Activated CD4-positive, alpha-beta T cell treated with anti-CD3 and anti-CD28 coated beads for 48 hours (primary cell): ENCODE measurements around the gene C5orf58.
"Not testable (repeated sequence)": the region's sequence is repeated elsewhere in the genome, so short reads cannot be mapped to it uniquely, and the experiment has no call there.

Experiments used
- DNase-seq: peaks from one replicate; pipeline ENCODE4 v3.0.0-alpha.2; 2020

The C5orf58 gene

DNA sequence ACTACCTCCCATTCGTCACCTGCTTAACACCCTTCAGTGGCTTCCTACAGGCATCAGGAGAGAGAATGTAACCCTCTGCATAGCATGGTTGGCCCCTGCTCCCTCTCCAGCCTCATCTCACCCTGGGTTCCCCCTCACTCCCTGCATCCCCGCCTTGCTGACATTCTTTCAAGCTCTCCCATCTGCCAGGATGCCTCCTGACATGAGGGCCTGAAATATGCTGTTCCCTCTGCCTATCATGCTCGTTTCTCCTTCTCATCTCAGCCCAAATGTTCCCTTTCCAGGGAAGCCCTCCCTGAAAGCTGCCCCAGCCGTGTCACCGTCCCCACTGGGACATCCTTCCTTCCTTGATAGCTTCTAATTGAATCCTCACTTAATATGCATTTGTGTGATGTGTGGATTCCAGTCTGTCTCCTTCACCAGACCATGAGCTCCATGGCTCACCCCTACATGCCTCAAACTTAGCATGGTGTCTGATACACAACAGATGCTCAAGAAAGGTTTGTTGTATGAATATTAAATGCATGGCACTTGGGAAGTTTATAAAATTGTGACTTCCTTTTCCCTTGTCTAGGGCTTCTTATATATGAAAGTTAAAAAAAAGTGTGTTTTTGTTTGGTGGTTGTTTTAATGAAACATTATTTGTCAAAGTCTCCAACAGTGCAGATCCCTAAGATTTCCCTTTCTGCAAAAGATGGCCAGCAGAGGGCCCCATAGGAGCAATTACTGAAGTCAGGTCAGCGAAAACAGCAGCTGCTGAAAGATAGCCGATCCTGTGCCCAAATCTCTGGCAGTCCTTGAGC lies 7.3 kb upstream of the C5orf58 start:
- DNase-seq: peak; percentile 86

DNA sequence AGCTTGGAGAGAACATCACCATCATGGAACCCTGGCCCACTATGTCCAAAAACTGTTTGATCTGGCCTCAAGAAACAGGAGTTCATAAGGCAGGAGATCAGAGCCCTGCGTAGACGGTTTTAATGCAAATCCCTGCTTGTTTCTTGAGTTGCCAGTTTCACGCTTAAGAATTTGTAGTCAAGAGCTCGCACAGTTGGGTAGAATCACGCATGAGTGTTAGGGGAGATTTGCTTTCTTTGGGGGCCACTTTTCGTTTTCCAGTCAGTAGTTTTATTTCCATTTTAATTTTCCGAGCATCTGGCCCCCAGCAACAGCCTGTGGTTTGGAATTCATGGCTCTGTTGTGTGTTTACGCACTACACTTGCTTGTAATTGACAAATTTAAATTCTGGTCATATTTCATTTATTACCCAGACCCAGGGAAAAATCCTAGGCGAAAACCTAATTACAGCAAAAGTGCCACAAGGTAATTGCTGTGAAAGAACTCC lies 6.6 kb upstream of the C5orf58 start:
- DNase-seq: no peak

GRCh38 chr5:170226661-170227060 lies 6.1 kb upstream of the C5orf58 start:
- no peak for DNase-seq

DNA sequence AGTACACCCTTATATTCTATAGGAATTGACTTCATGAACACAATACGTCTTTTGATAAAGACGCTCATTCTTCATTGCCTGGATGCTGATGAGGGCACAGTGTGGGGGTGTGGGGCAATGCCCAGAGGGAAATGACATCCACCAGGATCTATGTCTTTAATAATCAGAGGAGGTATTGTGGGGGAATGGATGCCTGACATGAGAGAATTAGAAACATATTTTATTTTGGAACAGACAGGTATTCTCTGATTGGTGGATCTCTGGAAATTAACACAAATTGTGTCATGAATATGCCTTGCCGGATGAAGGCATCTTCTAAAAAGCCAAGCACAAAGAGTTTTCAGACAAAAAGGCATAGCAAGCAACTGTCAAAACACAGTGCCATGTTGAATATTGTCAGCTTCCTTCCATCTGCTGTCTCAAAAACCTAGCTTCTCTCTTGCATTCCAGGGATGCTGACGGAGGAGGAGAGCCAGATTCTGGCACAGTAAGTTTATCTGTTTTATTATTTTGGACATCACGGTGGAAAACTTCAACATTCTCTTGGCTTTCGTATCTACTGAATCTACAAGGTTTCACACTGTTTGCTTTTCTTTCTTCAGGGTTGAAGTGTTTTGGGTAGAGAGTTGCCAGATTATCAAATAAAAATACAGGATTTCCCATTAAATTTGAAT lies 3.9 kb upstream of the C5orf58 start:
- no peak for DNase-seq

DNA sequence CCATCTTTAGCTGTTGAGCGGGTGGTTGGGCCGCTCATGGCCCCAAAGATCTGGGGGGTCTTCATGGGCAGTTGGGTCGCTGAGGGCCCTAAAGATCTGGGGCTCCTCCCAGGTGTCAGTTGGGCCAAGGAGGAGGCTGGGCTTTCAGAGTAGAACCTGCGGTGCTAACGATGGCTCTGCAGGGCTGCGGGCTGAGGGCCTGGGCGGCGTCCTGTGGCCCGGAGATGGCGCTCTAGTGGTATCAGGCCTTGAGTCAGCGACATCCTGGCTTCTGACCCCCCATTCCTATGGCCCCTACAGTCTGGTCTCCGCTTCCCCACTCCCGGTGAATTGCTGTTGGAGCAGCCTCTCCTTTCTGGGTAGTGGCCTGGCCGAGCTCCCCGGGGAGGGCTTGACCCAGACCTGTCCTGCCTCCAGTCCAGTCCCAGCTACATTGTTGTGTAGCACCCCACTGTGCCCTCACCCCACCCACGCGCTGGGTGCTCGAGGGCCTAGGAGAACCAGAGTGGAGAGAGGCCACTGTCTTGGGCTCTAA lies 640 bp downstream of the C5orf58 start:
- DNase-seq: no peak

GRCh38 chr5:170235876-170236864 lies 3.4 kb downstream of the C5orf58 start:
- no peak for DNase-seq

DNA sequence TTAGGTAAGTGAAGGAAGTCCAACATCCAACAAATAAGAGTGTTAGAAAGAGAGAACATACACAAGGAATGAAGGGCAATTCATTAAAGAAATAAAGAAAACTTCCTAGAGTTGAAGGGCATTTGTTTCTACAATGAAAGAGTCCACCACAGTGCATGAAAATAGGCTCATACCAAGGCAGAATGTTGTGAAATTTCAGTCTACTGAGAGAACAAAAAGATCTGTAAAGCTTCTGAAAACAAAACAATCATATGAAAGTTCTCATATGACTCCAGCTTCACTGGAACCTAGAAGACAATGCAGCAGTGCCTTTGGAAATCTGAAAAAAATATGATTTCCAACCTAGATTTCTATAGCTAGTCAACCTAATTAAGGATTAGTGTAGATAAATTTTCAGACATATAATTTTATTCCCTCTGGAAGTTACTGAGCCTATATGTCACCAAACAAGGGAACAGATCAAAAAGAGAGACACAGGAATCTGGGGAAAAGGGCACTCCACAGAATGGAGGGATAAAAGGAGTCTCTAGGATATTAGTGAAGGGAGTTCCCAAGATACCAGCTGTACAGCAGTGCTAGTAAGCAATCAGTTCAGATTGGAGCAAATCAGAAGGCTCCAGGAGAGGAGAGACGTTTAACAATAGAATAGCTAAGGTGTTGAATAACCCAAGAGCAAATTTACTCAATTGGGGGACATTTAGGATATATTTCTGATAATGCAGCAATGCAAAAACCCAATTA lies 5.8 kb downstream of the C5orf58 start:
- DNase-seq: no peak

DNA sequence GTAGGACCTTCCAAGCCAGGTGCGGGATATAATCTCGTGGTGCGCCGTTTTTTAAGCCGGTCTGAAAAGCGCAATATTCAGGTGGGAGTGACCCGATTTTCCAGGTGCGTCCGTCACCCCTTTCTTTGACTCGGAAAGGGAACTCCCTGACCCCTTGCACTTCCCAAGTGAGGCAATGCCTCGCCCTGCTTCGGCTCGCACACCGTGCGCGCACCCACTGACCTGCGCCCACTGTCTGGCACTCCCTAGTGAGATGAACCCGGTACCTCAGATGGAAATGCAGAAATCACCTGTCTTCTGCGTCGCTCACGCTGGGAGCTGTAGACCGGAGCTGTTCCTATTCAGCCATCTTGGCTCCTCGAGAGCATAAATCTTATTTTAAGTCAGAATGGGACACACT lies 12.7 kb downstream of the C5orf58 start:
- DNase-seq: not testable (repeated sequence)

DNA sequence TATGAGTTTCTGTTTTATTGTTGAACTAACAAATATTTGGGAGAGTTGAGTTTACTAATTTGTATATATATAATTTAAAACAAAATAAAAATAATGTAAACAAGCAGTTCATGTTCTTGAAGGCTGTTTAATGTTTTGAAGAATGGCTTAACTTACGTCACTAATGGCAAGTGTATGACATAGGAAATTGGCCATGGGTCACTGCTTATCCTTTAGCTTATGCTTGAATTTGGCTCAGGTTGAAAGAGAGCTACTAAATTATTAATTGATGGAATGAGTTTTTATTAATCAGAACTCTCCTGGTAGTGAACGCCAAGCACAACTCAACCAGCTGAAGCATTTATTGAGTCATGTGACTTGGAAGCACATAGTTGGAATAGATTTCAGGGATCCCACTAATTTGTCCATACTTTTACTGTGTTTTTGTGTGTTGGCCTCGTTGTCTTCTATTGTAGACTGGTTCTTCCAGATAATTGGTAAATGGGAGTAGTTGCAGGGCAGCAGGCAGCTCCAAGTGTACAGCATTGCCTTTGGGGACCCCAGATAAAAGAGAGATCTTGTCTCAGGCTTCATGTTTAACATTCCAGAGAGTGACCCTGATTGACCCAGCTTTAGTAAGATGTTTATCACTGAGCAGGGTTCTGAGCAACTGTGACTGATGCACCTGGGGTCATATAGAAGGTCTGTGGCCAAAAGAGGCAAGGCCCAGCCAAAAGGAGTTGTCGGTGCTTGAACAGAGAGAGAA lies 13.5 kb downstream of the C5orf58 start:
- no peak for DNase-seq

GRCh38 chr5:170247363-170247762 lies 14.6 kb downstream of the C5orf58 start:
- no peak for DNase-seq

- DNase-seq: no peak
Observed at GRCh38 chr5:170248172-170248930, 15.6 kb downstream of the C5orf58 start.

GRCh38 chr5:170248931-170249227 lies 16.1 kb downstream of the C5orf58 start:
- DNase-seq: not testable (repeated sequence)

- no peak for DNase-seq
Observed at GRCh38 chr5:170249355-170249754, 16.6 kb downstream of the C5orf58 start.

GRCh38 chr5:170250810-170251317 lies 18.1 kb downstream of the C5orf58 start:
- no peak for DNase-seq

GRCh38 chr5:170251462-170251861 lies 18.7 kb downstream of the C5orf58 start:
- DNase-seq: no peak

GRCh38 chr5:170252109-170252508 lies 19.3 kb downstream of the C5orf58 start:
- no peak for DNase-seq

DNA sequence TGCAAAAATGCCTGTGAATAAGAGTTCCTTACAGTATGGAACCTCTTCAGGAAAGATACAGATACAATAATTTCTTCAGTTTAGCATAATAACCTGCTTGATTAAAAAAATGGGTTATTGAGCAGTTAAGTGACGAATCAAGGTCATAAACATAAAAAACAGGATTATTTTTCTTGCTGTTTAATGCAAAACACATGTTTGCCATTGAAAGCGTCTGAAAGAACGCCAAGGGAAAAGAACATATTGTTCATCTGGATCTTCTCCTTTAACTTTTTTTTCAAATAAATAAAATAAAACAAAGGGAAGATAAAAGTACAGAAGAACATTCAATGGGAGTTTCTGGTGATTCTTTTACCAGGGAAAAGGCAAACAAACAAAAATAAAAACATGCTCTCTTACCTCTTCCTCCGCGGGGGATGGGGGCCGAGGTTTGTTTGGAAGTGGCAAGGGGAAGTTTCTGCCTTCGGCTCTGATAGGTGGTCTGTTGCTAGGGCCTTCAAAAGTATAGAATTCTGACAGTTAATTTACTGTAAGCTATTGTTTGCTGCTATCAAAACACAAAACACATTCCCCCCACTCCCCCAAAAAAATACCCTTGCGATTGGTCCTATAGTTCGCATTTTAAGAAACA lies 20.1 kb downstream of the C5orf58 start:
- DNase-seq: no peak

DNA sequence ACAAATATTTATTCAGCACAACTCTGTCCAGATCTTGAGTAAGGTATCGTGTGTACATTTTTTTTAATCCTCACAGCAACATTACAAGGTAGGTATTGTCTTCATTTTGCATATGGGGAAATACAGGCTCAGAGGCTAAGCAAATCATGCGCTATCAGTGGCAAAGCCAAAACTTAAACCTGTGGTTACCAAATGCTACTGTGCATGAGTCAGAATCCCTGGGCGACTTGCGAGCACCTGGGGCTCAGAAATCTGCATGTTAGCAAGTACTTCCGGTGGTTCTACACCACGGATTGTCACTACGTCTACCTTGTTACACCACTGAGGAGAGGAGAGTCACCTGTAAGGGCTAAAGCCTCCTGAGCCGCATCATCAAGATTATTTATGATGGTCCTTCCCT lies 21.3 kb downstream of the C5orf58 start:
- DNase-seq: peak; percentile 73

GRCh38 chr5:170256571-170256970 lies 23.8 kb downstream of the C5orf58 start:
- no peak for DNase-seq

- DNase-seq: no peak
Observed at GRCh38 chr5:170257370-170257769, 24.6 kb downstream of the C5orf58 start.
